Uterus (tissue), 2 donors: Measurements from ENCODE around the gene HHAT.

ENCODE experiments used
- POLR2A ChIP-seq, 2 donors: fragments of 450-650 bp; IDR thresholded peaks; one replicate each; pipeline ENCODE4 v1.6.1; 2016; ENCODE audit warnings: antibody characterized with exemption in 2 of 2, mild to moderate bottlenecking in 1 of 2, moderate library complexity in 1 of 2
- TF ChIP-seq, protein P1 (sequence below), 4 experiments: fragments of 200-600 bp in 2 of 4; fragments of 450-650 bp in 2 of 4; sonication (generic) in 2 of 4; IDR thresholded peaks; one replicate each; pipeline ENCODE4 v1.5.1; 2016 to 2019; ENCODE audit warnings: antibody characterized with exemption in 4 of 4, mild to moderate bottlenecking in 2 of 4, moderate library complexity in 1 of 4

- TF ChIP-seq, protein P1, sequence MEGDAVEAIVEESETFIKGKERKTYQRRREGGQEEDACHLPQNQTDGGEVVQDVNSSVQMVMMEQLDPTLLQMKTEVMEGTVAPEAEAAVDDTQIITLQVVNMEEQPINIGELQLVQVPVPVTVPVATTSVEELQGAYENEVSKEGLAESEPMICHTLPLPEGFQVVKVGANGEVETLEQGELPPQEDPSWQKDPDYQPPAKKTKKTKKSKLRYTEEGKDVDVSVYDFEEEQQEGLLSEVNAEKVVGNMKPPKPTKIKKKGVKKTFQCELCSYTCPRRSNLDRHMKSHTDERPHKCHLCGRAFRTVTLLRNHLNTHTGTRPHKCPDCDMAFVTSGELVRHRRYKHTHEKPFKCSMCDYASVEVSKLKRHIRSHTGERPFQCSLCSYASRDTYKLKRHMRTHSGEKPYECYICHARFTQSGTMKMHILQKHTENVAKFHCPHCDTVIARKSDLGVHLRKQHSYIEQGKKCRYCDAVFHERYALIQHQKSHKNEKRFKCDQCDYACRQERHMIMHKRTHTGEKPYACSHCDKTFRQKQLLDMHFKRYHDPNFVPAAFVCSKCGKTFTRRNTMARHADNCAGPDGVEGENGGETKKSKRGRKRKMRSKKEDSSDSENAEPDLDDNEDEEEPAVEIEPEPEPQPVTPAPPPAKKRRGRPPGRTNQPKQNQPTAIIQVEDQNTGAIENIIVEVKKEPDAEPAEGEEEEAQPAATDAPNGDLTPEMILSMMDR (IDR thresholded peaks at IDR 0.05): no peak
- TF ChIP-seq POLR2A (IDR thresholded peaks at IDR 0.05): no peak
Measured at GRCh38 chr1:210674151-210674550, 345.4 kb downstream of the HHAT start.
